ENCODE results near the gene JPT1. TPM values are rescaled to one million over a fixed set of nuclear protein-coding genes. Genes with fewer than 3 reads are reported as not detected.

Gene JPT1
- total and polyA plus RNA-seq, 2 experiments from 2014 or later, result 136 to 209 TPM

GRCh38 chr17:75183999-75184884 lies 29.9 kb upstream of the JPT1 start:
- Histone ChIP-seq H3K4me3 (no peak overlapping the region), H3K27ac (no peak overlapping the region), H3K4me1 (ENCODE audit: low read depth) (peaks cover 9% of the 10 kb centered on the region), H3K36me3 (peaks cover 3% of the 10 kb centered on the region), H3K27me3 (no peaks in the 10 kb centered on the region), H3K9me3 (ENCODE audit: low read depth) (no peaks in the 10 kb centered on the region)
- DNase-seq (ENCODE audit: low read depth in 1 of 2, low spot score in 1 of 2), result no peak
- TF ChIP-seq CTCF (IDR thresholded peaks at IDR 0.05; ENCODE audit: low read depth, low read length), result no peak

DNA sequence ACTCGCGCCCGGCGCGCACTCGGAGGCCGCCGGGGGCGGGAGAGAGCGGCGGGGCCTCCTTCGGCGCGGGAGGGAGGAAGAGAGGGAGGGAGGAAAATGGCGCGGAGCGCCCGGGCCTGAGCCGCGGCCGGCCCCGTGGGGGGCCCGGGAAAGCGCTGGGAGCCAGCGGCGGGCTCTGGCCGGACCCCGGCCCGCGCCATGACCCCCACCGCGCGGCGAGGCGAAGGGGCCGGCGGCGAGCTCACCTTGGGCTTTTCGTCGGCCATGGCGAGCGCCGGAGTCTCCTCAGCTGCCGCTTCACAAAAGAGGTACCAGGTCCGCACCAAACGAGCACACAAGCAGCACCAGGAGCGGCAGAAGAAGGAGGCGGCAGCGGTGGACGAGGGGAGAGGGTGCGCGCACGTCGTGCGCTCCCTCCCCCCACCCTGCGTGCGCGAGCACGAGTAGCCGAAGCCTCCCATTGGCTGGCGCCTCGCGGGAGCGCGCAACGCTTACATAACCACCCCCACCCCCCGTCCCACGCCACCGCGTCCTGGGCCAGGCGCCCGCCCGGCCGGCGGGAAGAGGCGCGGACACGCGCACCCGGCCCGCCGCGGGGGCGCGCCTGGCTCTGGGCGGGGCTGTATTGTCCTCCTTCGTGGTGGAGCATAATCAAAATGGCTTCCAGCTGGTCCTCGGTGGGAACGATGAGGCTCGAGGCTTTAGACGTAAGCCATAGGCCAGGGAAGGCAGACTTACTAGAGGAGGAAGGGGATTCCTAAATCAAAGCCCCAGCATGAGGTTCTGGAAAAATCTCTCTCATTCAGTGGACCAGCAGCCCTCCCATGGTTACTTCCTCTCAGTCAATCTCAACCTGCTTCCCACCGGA lies 28.5 kb upstream of the JPT1 start, which contains the start of gene SUMO2:
SUMO2 (minus strand) TSS at position 391 of the 868 bp plus-strand sequence; CDS start at position 266, 125 bp downstream.
- DNase-seq (ENCODE audit: low read depth in 1 of 2, low spot score in 1 of 2), result peak; percentile 95 to 98
- Histone ChIP-seq H3K27ac (peak within 1 kb of the TSS; percentile 99), H3K4me1 (ENCODE audit: low read depth) (peaks cover 9% of the 10 kb centered on the region), H3K4me3 (peak within 1 kb of the TSS; percentile 85), H3K27me3 (no peaks in the 10 kb centered on the region), H3K9me3 (ENCODE audit: low read depth) (no peaks in the 10 kb centered on the region), H3K36me3 (peaks cover 3% of the 10 kb centered on the region)
- TF ChIP-seq CTCF (IDR thresholded peaks at IDR 0.05; ENCODE audit: low read depth, low read length), result peak; percentile 25

DNA sequence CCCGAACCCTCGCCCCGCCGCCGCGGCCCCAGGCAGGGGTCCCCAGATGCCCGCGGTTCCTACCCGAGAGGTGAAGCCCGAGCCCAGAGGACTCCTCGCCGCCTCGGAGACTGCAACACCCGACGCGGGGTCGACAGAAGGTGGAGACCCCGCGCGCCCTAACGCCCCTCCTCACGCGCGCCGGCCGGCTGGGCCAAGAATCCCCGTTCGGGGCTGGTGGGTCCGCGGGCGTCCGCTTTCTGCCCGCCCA lies 27.9 kb upstream of the JPT1 start:
- Histone ChIP-seq H3K27ac (peak overlapping the region; percentile 99), H3K9me3 (ENCODE audit: low read depth) (no peaks in the 10 kb centered on the region), H3K36me3 (peaks cover 3% of the 10 kb centered on the region), H3K4me3 (peak overlapping the region; percentile 85), H3K27me3 (no peaks in the 10 kb centered on the region), H3K4me1 (ENCODE audit: low read depth) (peaks cover 9% of the 10 kb centered on the region)
- no peak for DNase-seq (ENCODE audit: low read depth in 1 of 2, low spot score in 1 of 2)
- no peak for TF ChIP-seq CTCF (IDR thresholded peaks at IDR 0.05; ENCODE audit: low read depth, low read length)

DNA sequence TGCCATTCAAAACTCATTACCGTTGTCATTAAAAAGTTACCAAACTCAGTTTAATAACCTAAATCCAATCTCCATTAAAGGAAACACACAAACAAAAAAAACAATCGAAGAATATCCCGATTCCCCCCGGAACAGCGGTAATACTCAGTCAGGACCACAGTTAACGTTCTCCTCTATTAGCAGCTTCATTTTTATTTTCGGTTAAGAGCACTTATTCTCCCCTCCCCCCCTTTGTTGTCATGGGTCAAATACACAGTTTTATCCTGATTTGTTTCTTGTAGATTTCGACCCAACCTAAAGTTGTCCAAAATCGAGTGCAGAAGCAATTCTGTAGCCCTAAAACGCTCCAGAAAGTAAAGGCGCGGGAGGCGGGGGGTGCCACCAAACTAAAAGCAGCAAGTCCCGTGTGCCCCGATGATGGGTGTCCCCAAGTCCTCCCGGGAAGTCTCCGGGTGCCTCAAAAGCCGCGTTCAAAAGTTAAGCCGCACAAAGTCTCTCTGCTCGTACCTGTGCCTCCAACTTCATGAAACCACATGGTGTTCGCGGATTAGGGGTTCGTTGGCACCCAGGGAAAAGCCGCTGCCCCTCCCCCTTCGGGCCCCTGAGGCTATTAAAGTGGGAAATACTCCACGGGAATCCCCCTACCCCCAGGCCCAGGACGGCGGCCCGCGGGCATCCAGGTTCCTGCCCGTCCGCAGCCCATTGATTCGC lies 27.5 kb upstream of the JPT1 start:
- Histone ChIP-seq H3K36me3 (peaks cover 4% of the 10 kb centered on the region), H3K4me3 (peak overlapping the region; percentile 85), H3K27ac (peak overlapping the region; percentile 99), H3K9me3 (ENCODE audit: low read depth) (no peaks in the 10 kb centered on the region), H3K27me3 (no peaks in the 10 kb centered on the region), H3K4me1 (ENCODE audit: low read depth) (peaks cover 9% of the 10 kb centered on the region)
- peak; percentile 15 to 24 for DNase-seq (ENCODE audit: low read depth in 1 of 2, low spot score in 1 of 2)
- no peak for TF ChIP-seq CTCF (IDR thresholded peaks at IDR 0.05; ENCODE audit: low read depth, low read length)

DNA sequence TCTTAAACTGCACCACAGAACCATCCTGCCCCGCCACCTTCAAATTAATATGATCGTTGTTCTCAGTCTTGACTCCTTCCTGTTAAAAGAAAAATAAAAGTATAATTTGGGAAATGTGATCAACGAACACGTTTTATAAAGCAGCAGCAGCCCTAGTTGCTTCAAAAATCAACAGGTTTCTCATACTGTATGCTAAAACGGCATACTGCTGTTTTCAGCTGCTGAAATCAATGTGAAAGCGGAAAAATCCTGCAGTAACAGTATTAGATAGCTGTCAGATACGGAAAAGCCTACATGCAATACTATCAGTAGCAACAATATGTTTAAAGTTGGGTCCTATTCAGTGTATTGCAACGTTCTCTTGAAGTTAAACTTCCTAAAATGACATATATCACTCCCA lies 26.8 kb upstream of the JPT1 start:
- Histone ChIP-seq H3K27me3 (no peaks in the 10 kb centered on the region), H3K36me3 (peaks cover 11% of the 10 kb centered on the region), H3K9me3 (ENCODE audit: low read depth) (no peaks in the 10 kb centered on the region), H3K4me3 (peak overlapping the region; percentile 85), H3K27ac (peak overlapping the region; percentile 99), H3K4me1 (ENCODE audit: low read depth) (peaks cover 9% of the 10 kb centered on the region)
- no peak for DNase-seq (ENCODE audit: low read depth in 1 of 2, low spot score in 1 of 2)
- no peak for TF ChIP-seq CTCF (IDR thresholded peaks at IDR 0.05; ENCODE audit: low read depth, low read length)
